Lung (tissue), 12 donors: ENCODE data around the gene CKAP2L. TPM values are rescaled to one million over a fixed set of nuclear protein-coding genes. Genes with fewer than 3 reads are reported as not detected.

Experiments
- ATAC-seq: fragments of 200-7000 bp; cut with Tn5 transposase; one replicate; pipeline ENCODE4 v1.9.1; 2020; ENCODE audit warnings: moderate number of reproducible peaks; ENCODE audit not compliant: insufficient read depth, low FRiP score
- DNase-seq, 3 donors: peaks; one replicate each; pipeline ENCODE4 v3.0.0-alpha.2; 2013 to 2017
- H3K27ac ChIP-seq, 2 donors: one replicate each; pipeline ENCODE4 v1.5.1; 2013; ENCODE audit warnings: mild to moderate bottlenecking in 2 of 2, moderate library complexity in 2 of 2, control low read depth in 1 of 2, inconsistent platforms in 1 of 2, low read depth in 1 of 2, low read length in 1 of 2
- H3K27me3 ChIP-seq, 3 donors: one replicate each; pipeline ENCODE4 v1.5.1; 2013; ENCODE audit warnings: low read length in 2 of 3; ENCODE audit not compliant: control insufficient read depth in 3 of 3, insufficient read depth in 3 of 3
- H3K36me3 ChIP-seq, 4 donors: one replicate each; pipeline ENCODE4 v1.5.1; 2013; ENCODE audit warnings: low read length in 4 of 4, mild to moderate bottlenecking in 1 of 4, moderate library complexity in 1 of 4; ENCODE audit not compliant: control insufficient read depth in 4 of 4, insufficient read depth in 4 of 4
- H3K4me1 ChIP-seq, 5 donors: one replicate each; pipeline ENCODE4 v1.5.1; 2013; ENCODE audit warnings: low read length in 5 of 5, mild to moderate bottlenecking in 2 of 5, moderate library complexity in 1 of 5; ENCODE audit not compliant: control insufficient read depth in 5 of 5, insufficient read depth in 5 of 5
- H3K4me3 ChIP-seq: one replicate; pipeline ENCODE4 v1.5.1; 2013; ENCODE audit warnings: mild to moderate bottlenecking, control low read depth, moderate library complexity
- H3K9ac ChIP-seq, 2 donors: one replicate each; pipeline ENCODE4 v1.5.1; 2013; ENCODE audit warnings: low read length in 2 of 2, control low read depth in 1 of 2; ENCODE audit not compliant: insufficient read depth in 1 of 2
- H3K9me3 ChIP-seq, 4 donors: one replicate each; pipeline ENCODE4 v1.5.1; 2013; ENCODE audit warnings: low read length in 3 of 4, mild to moderate bottlenecking in 1 of 4, moderate library complexity in 1 of 4; ENCODE audit not compliant: control insufficient read depth in 4 of 4, insufficient read depth in 3 of 4
- CTCF ChIP-seq: IDR thresholded peaks from 2 replicates; pipeline ENCODE4 v1.5.1; 2012; ENCODE audit warnings: mild to moderate bottlenecking; ENCODE audit errors: control extremely low read depth, extremely low read depth
- WGBS, 2 donors: extraction: QIAGEN DNeasy Blood & Tissue Kit; methylation state at CpG; one replicate each; pipeline ENCODE4 v1.1.7; 2013; 5-methylcytosine and 5-hydroxymethylcytosine counted together
- polyA plus RNA-seq, 2 donors: library from polyadenylated mRNA; stranded (reverse); fragments of 200-250 nt; gene quantifications; one replicate each; pipeline ENCODE4 v1.2.1, GENCODE V29; 2013
- total RNA-seq, 2 donors: library from RNA; depleted of rRNA in 1 of 2; stranded (reverse); fragments of >200 nt in 1 of 2; gene quantifications; one replicate each; pipeline ENCODE4 v1.2.1, GENCODE V29; 2014 to 2021
- donor health status: control.
- donor health status: control.
- donor health status: Bipolar disorder and iron deficiency.
- donor health status: healthy.
- donor health status: DM: yes; HTN: yes; CAD: no.

Gene CKAP2L
- total and polyA plus RNA-seq, 4 donors, result 0.48 to 4.0 (median 0.61) TPM

GRCh38 chr2:112699984-112700667 is 64.3 kb downstream of the CKAP2L start:
- 46 to 56% methylated on average over 3 of the region's 3 CpGs for WGBS, 2 donors
- Histone ChIP-seq H3K27me3 (no peaks in the 10 kb centered on the region), H3K9me3 (no peaks in the 10 kb centered on the region), H3K4me1 (peaks cover 0 to 16% (median 0%) of the 10 kb centered on the region in 5 donors), H3K36me3 (no peaks in the 10 kb centered on the region), H3K9ac (no peak overlapping the region), H3K4me3 (no peak overlapping the region), H3K27ac (peak overlapping the region in 1 of 2 donors; percentile 67)
- ATAC-seq, result no peak
- no peak for TF ChIP-seq CTCF
- DNase-seq, result peak in 2 of 3 donors; percentile 21 to 25

GRCh38 chr2:112698834-112699515 is 65.4 kb downstream of the CKAP2L start:
- no peaks in the 10 kb centered on the region for H3K36me3 ChIP-seq
- TF ChIP-seq CTCF, result no peak
- no peak overlapping the region for H3K27ac ChIP-seq
- H3K27me3 ChIP-seq, result no peaks in the 10 kb centered on the region
- WGBS, 2 donors, result 79 to 86% methylated on average over 3 of the region's 3 CpGs
- H3K4me1 ChIP-seq, result peaks cover 0 to 16% (median 0%) of the 10 kb centered on the region in 5 donors
- no peak overlapping the region for H3K9ac ChIP-seq
- no peaks in the 10 kb centered on the region for H3K9me3 ChIP-seq
- H3K4me3 ChIP-seq, result no peak overlapping the region
- DNase-seq (no peak), ATAC-seq (no peak)

GRCh38 chr2:112694182-112694581 is 70.2 kb downstream of the CKAP2L start:
- no peak overlapping the region for H3K9ac ChIP-seq
- no peak overlapping the region for H3K27ac ChIP-seq
- peaks cover 0 to 3% (median 0%) of the 10 kb centered on the region in 3 donors for H3K27me3 ChIP-seq
- 97 to 99% methylated on average over 12 of the region's 12 CpGs for WGBS, 2 donors
- no peak for TF ChIP-seq CTCF
- peaks cover 0 to 6% (median 0%) of the 10 kb centered on the region in 5 donors for H3K4me1 ChIP-seq
- H3K36me3 ChIP-seq, result no peaks in the 10 kb centered on the region
- no peak overlapping the region for H3K4me3 ChIP-seq
- DNase-seq, result no peak
- ATAC-seq, result no peak
- no peaks in the 10 kb centered on the region for H3K9me3 ChIP-seq
